Brain microvascular endothelial cell (primary cell): ENCODE measurements around the gene SLCO3A1.

Experiments
- DNase-seq: peaks from one replicate; pipeline ENCODE4 v3.0.0-alpha.2; 2020
- H3K27ac ChIP-seq: fragments of 250-450 bp; sonication (Bioruptor Pico); 2 replicates; pipeline ENCODE4 v1.5.1; 2020; ENCODE audit warnings: mild to moderate bottlenecking, moderate library complexity
- H3K27me3 ChIP-seq: fragments of 250-450 bp; sonication (Bioruptor Pico); replicated peaks from 2 replicates; pipeline ENCODE4 v1.5.1; 2020; ENCODE audit warnings: mild to moderate bottlenecking
- H3K36me3 ChIP-seq: fragments of 250-450 bp; sonication (Bioruptor Pico); replicated peaks from 2 replicates; pipeline ENCODE4 v1.5.1; 2020; ENCODE audit warnings: mild to moderate bottlenecking
- H3K4me3 ChIP-seq: 2 replicates; pipeline ENCODE4 v1.5.1; 2011; ENCODE audit warnings: low read depth, mild to moderate bottlenecking, control low read depth, low read length, moderate library complexity
- in situ Hi-C: cut with HindIII; loops from 2 replicates; pipeline ENCODE4 v1.10.0; 2017; ENCODE audit warnings: low sequenced_read_pairs, low pct_ligation_motif_present
- TF ChIP-seq, protein P1 (sequence below): IDR thresholded peaks from 2 replicates; pipeline ENCODE4 v1.5.1; 2011; ENCODE audit warnings: low read depth, mild to moderate bottlenecking, moderate library complexity, low read length, control low read depth, inconsistent platforms; ENCODE audit errors: missing control alignments

Gene SLCO3A1

DNA sequence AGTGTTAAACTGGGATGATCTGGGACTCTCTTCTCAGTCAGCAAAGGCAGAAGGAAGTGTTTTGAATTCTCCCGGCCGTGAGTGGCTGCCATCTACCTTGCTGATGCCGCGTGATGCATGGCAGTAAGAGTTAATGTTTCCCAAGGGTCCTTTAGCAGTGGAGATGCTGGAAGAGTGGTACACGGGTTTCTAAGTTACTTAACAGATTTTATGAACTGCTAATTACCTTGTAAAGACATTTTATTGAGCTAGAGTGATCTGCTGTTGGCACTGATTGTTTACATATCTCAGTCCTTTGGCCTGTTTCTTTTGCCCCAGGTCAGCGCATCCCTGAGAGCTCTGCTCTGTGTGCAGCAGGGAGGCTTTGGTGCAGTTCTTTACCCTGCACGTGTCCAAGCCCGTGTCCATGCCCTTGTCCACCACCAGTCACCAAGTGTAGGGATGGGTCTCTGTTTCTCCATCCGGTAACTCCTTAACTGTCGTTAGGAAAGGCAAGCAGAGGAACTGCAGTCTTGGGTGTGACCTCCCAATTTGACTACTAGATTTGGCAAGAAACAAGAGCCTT, 172.3 kb downstream of the SLCO3A1 start:
- no peaks in the 10 kb centered on the region for H3K36me3 ChIP-seq
- no peak for DNase-seq
- in situ Hi-C loops, result no loop called here
- H3K4me3 ChIP-seq, result no peak overlapping the region
- no peak overlapping the region for H3K27ac ChIP-seq
- TF ChIP-seq, protein P1, sequence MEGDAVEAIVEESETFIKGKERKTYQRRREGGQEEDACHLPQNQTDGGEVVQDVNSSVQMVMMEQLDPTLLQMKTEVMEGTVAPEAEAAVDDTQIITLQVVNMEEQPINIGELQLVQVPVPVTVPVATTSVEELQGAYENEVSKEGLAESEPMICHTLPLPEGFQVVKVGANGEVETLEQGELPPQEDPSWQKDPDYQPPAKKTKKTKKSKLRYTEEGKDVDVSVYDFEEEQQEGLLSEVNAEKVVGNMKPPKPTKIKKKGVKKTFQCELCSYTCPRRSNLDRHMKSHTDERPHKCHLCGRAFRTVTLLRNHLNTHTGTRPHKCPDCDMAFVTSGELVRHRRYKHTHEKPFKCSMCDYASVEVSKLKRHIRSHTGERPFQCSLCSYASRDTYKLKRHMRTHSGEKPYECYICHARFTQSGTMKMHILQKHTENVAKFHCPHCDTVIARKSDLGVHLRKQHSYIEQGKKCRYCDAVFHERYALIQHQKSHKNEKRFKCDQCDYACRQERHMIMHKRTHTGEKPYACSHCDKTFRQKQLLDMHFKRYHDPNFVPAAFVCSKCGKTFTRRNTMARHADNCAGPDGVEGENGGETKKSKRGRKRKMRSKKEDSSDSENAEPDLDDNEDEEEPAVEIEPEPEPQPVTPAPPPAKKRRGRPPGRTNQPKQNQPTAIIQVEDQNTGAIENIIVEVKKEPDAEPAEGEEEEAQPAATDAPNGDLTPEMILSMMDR, result no peak
- H3K27me3 ChIP-seq, result no peaks in the 10 kb centered on the region

- Histone ChIP-seq H3K27ac (no peak overlapping the region), H3K27me3 (no peaks in the 10 kb centered on the region), H3K36me3 (no peaks in the 10 kb centered on the region), H3K4me3 (no peak overlapping the region)
- TF ChIP-seq, protein P1, result no peak
- in situ Hi-C loops, result no loop called here
- no peak for DNase-seq
These were observed 174.8 kb downstream of the SLCO3A1 start for GRCh38 chr15:92028389-92028724.

DNA sequence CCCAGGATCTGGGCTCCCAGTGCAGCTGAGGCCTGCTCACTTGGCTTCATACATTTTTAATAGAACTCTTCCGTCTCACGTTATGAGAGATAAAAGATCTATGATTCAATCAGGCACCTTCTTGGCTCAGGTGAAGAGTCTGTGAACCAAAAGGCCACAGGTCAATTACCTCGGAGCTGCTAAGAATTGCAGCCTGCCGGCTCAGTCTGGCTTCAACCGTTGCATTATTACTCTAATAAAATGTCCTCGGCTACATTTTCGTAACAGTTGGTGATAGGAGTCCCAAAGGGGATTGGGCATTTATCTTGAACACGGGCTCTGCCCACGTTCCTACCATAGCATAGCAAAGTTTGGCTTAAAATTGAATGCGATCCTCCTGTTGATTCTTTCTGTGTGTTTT, 176.3 kb downstream of the SLCO3A1 start:
- TF ChIP-seq, protein P1, result no peak
- Histone ChIP-seq H3K27ac (no peak overlapping the region), H3K27me3 (no peaks in the 10 kb centered on the region), H3K36me3 (no peaks in the 10 kb centered on the region), H3K4me3 (no peak overlapping the region)
- no peak for DNase-seq
- in situ Hi-C loops, result no loop called here

DNA sequence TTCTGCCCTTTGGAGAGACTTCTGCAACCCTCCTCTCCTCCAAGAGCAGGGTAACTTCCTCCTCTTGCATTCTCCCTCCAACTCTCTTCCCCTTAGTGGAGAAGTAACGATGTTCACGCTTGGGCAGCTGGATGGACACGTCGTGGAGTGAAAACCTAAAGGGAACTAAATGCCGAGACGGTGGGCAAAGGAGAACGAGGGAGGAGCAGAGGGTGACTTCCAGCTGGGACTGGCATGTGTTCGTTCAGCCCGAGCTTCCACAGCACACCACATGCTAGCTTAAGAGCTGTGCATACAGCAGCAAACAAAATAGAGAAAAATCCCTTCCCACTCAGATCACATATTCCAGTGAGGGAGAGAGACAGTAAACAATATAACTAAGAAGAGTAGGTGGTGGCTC, 179.8 kb downstream of the SLCO3A1 start:
- H3K27ac ChIP-seq, result no peak overlapping the region
- H3K4me3 ChIP-seq, result no peak overlapping the region
- H3K36me3 ChIP-seq, result no peaks in the 10 kb centered on the region
- no peak for DNase-seq
- in situ Hi-C loops, result no loop called here
- TF ChIP-seq, protein P1, result no peak
- no peaks in the 10 kb centered on the region for H3K27me3 ChIP-seq

DNA sequence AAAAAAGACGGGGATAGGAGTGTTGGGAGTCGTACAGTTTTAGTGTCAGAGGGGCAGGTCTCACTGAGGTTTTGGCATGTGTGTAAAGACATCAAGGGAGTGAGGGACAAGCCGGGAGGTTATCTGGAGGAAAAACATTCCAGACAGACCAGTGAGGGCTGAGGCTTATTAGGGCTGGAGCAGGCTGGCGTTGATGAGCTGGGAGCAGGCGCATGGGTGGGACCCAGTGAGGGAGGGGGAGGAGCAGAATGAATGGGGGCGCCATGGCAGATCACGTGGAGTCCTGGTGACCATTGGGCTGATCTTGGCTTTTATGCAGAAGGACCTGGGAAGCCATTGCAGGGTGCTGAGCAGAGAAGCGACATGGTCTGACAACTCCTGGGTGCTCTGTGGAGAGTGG, 180.2 kb downstream of the SLCO3A1 start:
- in situ Hi-C loops, result no loop called here
- Histone ChIP-seq H3K27me3 (no peaks in the 10 kb centered on the region), H3K36me3 (no peaks in the 10 kb centered on the region), H3K4me3 (no peak overlapping the region), H3K27ac (no peak overlapping the region)
- DNase-seq, result no peak
- TF ChIP-seq, protein P1, result no peak

DNA sequence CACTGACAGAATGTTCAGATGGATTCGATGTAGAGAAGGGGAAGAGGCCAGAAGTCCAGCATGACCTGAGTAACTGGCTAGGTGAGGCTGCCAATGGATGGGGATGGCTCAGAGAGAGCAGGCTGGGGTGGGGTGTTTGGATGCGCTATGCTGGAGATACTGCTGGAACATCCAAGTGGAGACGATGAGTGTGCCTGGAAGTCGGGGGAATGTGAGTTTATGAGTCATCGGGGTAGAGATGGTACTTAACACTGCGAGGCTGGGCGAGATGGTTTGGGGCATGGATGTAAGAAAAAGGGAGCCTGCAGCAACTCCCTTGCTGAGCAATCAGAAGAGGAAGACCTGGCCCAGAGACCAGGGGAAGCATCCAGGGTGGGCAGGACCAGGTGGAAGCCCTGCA, 180.7 kb downstream of the SLCO3A1 start:
- TF ChIP-seq, protein P1, result no peak
- no peaks in the 10 kb centered on the region for H3K27me3 ChIP-seq
- H3K36me3 ChIP-seq, result no peaks in the 10 kb centered on the region
- DNase-seq, result no peak
- no peak overlapping the region for H3K4me3 ChIP-seq
- H3K27ac ChIP-seq, result no peak overlapping the region
- in situ Hi-C loops, result no loop called here
